Measurements from ENCODE around the gene GPC3.
"Not testable (repeated sequence)": the region's sequence is repeated elsewhere in the genome, so short reads cannot be mapped to it uniquely, and the experiment has no call there.

GPC3 gene

DNA sequence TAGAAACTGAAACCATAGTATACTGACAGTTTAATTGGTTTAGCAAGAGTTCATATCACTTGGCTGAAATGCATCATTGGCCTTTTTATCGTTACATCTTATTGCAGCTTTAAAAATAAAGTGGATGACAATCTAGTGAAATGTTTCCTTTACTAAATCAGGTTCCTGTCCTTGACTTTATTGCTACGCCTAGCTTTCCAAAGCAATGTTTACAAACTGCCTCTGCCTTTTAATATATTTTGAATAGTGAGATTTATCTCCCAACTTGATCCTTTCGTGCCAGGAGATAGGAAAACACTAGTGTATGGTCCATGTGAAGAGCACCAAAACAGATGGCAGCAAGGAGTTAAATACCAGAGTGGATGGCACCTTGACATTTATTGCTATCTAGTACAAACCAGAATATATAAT is 67.0 kb downstream of the GPC3 start:
- Histone ChIP-seq H3K9me3 (ENCODE audit: control insufficient read depth, insufficient read depth, low read length) (no peaks in the 10 kb centered on the region), H3K36me3 (ENCODE audit: insufficient read depth, low read length) (no peaks in the 10 kb centered on the region), H3K4me1 (ENCODE audit: insufficient read depth, low read length) (peaks cover 22% of the 10 kb centered on the region), H3K9ac (ENCODE audit: low read depth, low read length) (no peak overlapping the region)

DNA sequence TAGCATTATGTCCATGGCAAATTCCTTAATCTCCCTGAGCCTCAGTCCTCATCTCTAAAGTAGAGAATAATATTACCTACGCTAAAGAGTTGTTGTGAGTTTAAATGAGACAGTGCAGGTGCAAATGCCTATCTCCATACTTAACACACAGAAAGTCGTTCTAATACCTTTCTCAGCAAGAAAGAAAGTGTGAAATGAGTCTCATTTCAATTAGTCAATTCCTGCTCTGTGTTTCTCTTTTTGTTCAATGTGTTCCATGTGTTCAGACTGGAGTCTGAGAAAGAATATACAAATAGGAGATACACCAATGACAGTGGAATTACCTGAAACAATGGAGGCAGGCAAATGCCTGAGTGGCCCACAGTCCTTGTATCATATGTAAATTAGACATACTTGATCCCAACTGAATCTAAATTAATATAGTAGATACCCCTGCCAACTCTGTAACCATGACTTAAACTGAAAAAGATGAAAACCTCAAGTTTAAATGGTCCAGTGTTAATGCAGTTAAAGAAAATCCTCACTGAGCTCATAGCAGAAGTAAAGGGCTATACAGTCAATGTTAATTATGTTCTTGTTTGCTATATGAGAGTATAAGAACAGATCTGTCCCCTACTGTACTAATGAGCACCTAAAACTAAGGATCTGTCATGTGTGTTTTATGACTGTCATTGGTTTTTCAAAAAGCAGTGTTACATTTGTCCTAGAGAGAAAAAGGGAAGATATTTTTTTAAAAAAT is 68.2 kb downstream of the GPC3 start:
- Histone ChIP-seq H3K4me1 (ENCODE audit: insufficient read depth, low read length) (peaks cover 22% of the 10 kb centered on the region), H3K36me3 (ENCODE audit: insufficient read depth, low read length) (no peaks in the 10 kb centered on the region), H3K9me3 (ENCODE audit: control insufficient read depth, insufficient read depth, low read length) (no peaks in the 10 kb centered on the region), H3K9ac (ENCODE audit: low read depth, low read length) (no peak overlapping the region)

DNA sequence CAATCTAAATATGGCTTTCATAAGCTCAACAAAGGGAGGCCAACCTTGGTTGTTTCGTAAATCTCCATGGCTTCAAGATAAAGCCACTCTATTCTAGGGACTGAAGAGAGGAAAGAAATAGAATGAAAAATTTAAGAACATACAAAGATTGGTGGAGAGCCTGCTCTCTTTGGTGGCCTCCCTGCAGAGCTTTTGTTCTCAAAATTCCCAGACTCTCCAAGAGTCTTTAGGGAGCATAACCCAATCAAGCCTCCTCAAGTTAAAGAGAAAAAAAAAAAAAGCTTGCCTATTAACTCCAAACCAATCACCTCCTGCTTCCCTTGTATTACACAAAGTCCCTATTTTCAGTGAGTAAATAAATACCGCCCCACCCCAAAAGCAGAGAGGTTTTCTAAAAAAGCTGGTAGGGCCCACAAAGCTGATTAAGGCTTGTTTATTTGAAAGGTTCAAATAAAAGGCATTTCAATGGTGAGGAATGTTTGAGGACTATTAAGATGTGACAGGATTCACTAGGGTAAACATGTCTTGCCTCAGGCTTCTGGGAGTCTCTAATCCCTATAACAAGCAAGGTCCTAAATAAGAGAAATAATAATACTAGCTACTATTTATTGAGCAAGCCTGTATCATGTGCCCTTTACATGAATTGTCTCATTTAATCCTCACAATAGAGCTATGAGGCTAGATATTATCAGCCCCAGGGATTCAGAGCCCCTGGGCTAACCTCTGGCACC is 71.6 kb downstream of the GPC3 start:
- H3K4me1 ChIP-seq (ENCODE audit: insufficient read depth, low read length), result peaks cover 24% of the 10 kb centered on the region
- H3K36me3 ChIP-seq (ENCODE audit: insufficient read depth, low read length), result no peaks in the 10 kb centered on the region
- no peak overlapping the region for H3K9ac ChIP-seq (ENCODE audit: low read depth, low read length)
- no peaks in the 10 kb centered on the region for H3K9me3 ChIP-seq (ENCODE audit: control insufficient read depth, insufficient read depth, low read length)

DNA sequence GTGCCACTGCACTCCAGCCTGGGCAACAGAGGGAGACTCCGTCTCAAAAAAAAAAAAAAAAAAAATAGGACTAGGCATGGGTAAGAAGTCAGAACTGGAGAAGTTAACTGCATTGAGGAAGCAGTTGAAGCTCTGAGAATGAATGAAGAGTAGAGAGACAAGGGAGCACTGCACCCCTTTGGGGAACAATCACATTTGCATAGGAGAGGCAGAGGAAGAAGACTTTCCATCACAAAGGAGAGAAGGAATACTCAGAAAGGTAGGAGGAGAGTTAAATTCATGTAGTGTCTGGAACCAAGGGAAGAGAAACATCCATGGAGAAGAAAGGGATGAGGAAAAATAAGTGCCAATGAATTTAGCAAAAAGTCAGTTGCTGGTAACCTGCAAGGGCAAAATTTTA is 72.4 kb downstream of the GPC3 start:
- Histone ChIP-seq H3K9ac (ENCODE audit: low read depth, low read length) (no peak overlapping the region), H3K4me1 (ENCODE audit: insufficient read depth, low read length) (peaks cover 24% of the 10 kb centered on the region), H3K9me3 (ENCODE audit: control insufficient read depth, insufficient read depth, low read length) (no peaks in the 10 kb centered on the region), H3K36me3 (ENCODE audit: insufficient read depth, low read length) (no peaks in the 10 kb centered on the region)

DNA sequence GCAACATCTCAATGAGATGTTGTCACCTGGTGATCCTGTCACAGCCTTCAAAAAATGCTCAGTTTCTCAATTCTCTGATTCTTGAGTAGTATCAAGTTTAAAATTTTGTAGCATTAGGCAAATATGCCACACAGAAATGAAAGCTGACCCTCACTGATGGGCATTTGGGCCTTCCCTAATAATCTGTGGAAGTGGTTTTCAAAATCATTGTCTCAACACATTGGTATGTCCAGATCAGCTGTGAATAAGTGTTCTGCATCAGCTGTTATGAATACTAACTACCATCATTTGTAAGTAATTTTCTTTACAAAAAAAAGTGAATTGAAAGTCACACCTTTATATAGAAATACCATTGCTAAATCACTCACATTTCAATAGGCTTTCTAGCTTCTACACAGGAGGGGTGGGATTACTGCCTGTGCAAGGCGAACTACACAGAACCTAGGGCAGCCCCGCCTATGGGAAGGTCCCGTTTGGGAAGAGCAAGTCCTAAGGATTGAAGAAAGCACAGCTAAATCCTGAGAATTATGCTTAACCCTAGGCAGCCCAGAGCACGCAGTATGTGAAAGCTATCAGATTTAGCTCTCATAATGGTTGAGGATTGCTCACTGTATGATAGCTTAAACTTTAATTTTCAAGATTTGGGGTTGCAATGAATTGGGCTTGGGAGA is 73.4 kb downstream of the GPC3 start:
- no peaks in the 10 kb centered on the region for H3K9me3 ChIP-seq (ENCODE audit: control insufficient read depth, insufficient read depth, low read length)
- no peak overlapping the region for H3K9ac ChIP-seq (ENCODE audit: low read depth, low read length)
- H3K4me1 ChIP-seq (ENCODE audit: insufficient read depth, low read length), result peaks cover 24% of the 10 kb centered on the region
- H3K36me3 ChIP-seq (ENCODE audit: insufficient read depth, low read length), result no peaks in the 10 kb centered on the region

DNA sequence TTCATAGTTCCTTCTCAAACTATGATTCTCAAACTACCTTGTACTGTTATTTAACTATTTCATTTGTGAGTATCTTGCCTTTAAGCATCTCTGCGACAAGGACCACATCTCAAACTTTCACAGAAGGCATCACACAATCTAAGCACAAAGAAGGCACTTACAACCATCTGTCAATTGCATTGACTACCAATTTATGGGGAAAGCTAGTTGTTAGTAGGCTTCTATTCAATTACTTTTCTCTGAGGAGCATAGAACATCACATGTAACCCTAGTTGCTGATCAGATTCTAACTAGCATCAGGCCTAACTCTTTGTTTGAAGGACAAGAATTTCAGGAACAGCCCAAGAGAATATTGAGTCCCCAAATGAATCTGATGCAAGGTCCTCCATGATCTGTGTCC is 74.9 kb downstream of the GPC3 start:
- Histone ChIP-seq H3K9ac (ENCODE audit: low read depth, low read length) (no peak overlapping the region), H3K4me1 (ENCODE audit: insufficient read depth, low read length) (peaks cover 24% of the 10 kb centered on the region), H3K9me3 (ENCODE audit: control insufficient read depth, insufficient read depth, low read length) (no peaks in the 10 kb centered on the region), H3K36me3 (ENCODE audit: insufficient read depth, low read length) (no peaks in the 10 kb centered on the region)

DNA sequence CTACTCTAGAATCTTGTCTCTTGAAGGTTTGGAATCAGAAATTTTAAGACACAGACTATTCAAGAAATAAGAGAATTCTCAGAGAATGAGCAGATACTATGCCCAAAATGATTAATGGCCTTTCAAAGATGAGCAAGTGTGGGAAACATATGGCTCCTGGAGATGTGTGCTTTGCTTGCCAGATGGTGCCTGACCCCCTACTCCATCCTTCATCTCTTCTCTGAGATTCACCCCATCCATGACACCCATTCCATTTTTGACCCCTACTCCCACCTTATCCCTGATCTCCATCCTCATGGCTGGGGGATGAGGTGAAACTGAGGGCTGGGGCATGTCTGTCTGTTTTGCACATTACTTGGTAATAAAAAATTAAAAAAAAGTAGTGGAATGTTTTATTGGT is 75.5 kb downstream of the GPC3 start:
- H3K9ac ChIP-seq (ENCODE audit: low read depth, low read length), result no peak overlapping the region
- no peaks in the 10 kb centered on the region for H3K9me3 ChIP-seq (ENCODE audit: control insufficient read depth, insufficient read depth, low read length)
- H3K36me3 ChIP-seq (ENCODE audit: insufficient read depth, low read length), result no peaks in the 10 kb centered on the region
- H3K4me1 ChIP-seq (ENCODE audit: insufficient read depth, low read length), result peaks cover 24% of the 10 kb centered on the region

DNA sequence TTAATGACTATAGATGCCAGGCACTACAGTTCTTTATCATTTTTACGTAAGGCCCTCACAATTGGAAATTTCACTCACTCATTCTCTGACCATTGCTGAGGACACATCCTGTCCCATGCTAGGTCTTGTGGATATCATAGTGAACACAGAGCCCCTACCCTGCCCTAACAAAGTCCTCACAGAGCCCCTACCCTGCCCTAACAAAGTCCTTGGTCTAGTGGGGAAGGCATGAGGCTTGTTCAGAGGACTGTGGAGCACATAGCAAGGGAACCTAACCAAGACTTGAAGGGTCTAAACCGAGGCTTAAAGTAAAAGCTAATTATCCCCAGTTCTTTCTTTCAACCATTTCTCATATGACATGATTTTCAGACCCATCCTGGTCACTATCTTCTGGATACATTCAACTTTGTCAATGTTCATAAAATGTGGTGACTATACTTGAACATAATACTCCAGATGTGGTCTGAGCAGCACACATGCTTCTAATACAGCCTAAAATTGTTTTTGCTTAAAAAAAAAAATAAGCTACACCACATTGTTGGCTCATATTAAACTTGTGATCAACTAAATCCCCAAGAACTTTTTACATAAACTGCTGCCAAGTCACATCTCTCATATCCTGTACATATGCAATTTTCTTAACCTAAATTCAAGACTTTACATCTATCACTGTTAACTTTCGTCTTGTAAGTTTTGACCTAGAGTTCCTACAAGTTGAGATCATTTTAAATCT is 77.0 kb downstream of the GPC3 start:
- Histone ChIP-seq H3K9ac (ENCODE audit: low read depth, low read length) (no peak overlapping the region), H3K9me3 (ENCODE audit: control insufficient read depth, insufficient read depth, low read length) (no peaks in the 10 kb centered on the region), H3K36me3 (ENCODE audit: insufficient read depth, low read length) (no peaks in the 10 kb centered on the region), H3K4me1 (ENCODE audit: insufficient read depth, low read length) (peaks cover 13% of the 10 kb centered on the region)

DNA sequence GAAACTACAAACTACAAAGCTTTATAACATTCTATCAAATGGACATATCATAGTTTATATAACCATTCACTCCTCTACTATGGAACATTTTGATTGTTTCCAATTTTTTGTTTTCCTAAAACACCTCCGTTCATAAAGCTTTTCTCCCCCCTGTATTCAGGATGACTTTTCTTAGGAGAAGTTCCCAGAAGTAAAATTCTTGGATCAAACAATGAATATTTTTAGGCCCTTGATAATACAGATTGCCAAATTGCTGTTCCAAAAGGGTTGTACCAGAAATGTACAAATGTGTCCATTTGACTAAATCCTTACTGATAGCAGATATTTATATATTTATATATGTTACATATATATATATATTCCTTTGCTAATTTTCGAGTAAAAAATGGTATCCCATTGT is 77.8 kb downstream of the GPC3 start:
- H3K9ac ChIP-seq (ENCODE audit: low read depth, low read length), result no peak overlapping the region
- no peaks in the 10 kb centered on the region for H3K9me3 ChIP-seq (ENCODE audit: control insufficient read depth, insufficient read depth, low read length)
- no peaks in the 10 kb centered on the region for H3K36me3 ChIP-seq (ENCODE audit: insufficient read depth, low read length)
- H3K4me1 ChIP-seq (ENCODE audit: insufficient read depth, low read length), result peaks cover 8% of the 10 kb centered on the region

DNA sequence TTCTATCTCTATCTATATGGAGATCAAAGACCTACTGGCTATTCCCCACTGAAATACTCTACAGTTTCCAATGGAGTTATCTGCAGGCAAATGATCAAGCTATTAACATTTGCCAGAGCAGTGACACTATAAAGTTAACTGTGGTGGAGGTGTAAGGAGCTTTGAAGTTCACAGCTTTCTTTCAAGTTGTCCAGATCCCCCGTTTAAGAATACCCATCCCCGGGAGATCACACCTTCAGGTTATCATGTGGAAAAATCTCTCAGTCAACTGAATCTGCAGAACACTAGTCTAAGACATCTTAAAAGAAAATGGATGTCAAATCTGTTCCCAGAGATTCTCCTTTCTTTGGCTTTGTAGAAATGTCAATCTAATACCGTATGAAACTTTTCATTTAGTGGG is 80.1 kb downstream of the GPC3 start:
- no peaks in the 10 kb centered on the region for H3K36me3 ChIP-seq (ENCODE audit: insufficient read depth, low read length)
- no peaks in the 10 kb centered on the region for H3K9me3 ChIP-seq (ENCODE audit: control insufficient read depth, insufficient read depth, low read length)
- no peak overlapping the region for H3K9ac ChIP-seq (ENCODE audit: low read depth, low read length)
- H3K4me1 ChIP-seq (ENCODE audit: insufficient read depth, low read length), result no peaks in the 10 kb centered on the region

DNA sequence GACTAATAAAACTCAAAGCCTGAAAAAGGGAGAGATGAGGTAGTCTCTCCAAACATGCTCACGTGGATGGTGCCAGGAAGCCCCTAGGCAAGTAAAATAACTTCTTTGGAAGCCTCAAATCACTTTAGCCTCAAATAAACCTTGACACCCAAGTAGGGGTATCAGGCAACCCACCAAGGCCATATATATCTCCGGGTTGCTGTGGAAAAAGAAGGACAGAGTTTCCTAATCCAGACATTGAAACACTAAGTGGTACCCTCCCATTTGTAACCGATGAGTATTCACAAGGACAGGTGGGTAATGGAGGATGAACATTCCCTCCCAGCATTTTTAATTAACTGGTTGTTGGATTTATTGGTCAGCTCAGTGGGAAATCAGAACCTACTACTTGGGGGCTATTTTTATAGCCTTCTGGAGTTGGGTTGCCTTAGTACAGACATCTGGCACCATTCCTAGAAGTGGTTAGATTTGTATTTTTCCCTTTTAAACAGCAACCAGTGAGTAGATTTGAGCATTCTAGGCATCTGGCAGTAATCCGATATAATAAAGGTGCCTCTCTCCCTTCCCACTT is 87.7 kb downstream of the GPC3 start:
- no peaks in the 10 kb centered on the region for H3K36me3 ChIP-seq (ENCODE audit: insufficient read depth, low read length)
- H3K9me3 ChIP-seq (ENCODE audit: control insufficient read depth, insufficient read depth, low read length), result no peaks in the 10 kb centered on the region
- H3K9ac ChIP-seq (ENCODE audit: low read depth, low read length), result no peak overlapping the region
- 0 out of 2 replicates have a peak, but pooled peaks cover under 1% of the 10 kb centered on the region for H3K4me1 ChIP-seq (ENCODE audit: insufficient read depth, low read length)

DNA sequence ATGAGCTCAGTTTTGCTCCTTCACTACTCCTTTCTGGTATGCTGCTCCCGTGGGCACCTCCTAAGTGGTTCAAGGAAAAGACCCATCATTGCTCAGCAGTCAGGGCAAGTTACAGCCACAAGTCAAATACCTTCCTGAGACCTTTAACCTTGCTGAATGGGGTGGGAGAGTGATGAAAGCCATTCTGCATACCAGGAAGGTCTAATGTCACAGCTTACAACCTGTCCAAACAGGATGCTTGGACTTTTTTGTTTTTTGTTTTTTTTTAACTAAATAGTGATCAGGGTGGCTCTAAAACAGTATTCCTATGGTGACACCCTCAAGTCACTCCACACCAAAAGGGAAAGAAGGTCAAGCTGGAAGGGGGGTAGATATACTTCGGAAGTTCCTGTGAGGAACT is 93.1 kb downstream of the GPC3 start:
- Histone ChIP-seq H3K9me3 (ENCODE audit: control insufficient read depth, insufficient read depth, low read length) (no peaks in the 10 kb centered on the region), H3K36me3 (ENCODE audit: insufficient read depth, low read length) (no peaks in the 10 kb centered on the region), H3K4me1 (ENCODE audit: insufficient read depth, low read length) (peaks cover 17% of the 10 kb centered on the region), H3K9ac (ENCODE audit: low read depth, low read length) (no peak overlapping the region)

DNA sequence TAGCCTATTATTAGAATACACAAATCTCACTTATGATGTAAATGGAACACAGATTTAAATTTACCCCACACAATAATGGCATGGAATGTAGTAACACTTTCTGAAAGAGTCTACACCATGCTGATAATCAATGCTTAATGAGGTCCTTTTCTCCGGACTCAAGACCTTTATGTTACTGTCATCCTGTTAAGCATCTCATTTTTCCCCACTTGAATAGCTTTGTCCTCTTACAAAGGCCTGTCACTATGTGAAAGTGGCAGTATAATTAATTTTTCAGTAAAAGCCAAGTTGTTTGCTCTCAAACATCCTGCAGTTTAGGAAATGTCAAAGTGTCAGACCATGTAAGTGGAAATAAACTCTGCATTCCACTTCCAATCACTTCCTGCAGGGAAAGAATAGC is 96.4 kb downstream of the GPC3 start:
- Histone ChIP-seq H3K9me3 (ENCODE audit: control insufficient read depth, insufficient read depth, low read length) (no peaks in the 10 kb centered on the region), H3K9ac (ENCODE audit: low read depth, low read length) (no peak overlapping the region), H3K4me1 (ENCODE audit: insufficient read depth, low read length) (peaks cover 17% of the 10 kb centered on the region), H3K36me3 (ENCODE audit: insufficient read depth, low read length) (no peaks in the 10 kb centered on the region)

DNA sequence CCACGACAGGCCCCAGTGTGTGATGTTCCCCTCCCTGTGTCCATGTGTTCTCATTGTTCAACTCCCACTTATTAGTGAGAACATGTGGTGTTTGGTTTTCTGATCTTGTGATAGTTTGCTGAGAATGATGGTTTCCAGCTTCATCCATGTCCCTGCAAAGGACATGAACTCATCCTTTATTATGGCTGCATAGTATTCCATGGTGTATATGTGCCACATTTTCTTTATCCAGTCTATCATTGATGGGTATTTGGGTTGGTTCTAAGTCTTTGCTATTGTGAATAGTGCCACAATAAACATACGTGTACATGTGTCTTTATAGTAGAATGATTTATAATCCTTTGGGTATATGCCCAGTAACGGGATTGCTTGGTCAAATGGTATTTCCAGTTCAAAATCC is 97.3 kb downstream of the GPC3 start:
- H3K9me3 ChIP-seq (ENCODE audit: control insufficient read depth, insufficient read depth, low read length); H3K36me3 ChIP-seq (ENCODE audit: insufficient read depth, low read length); H3K9ac ChIP-seq (ENCODE audit: low read depth, low read length): not testable (repeated sequence)
- H3K4me1 ChIP-seq (ENCODE audit: insufficient read depth, low read length), result peaks cover 17% of the 10 kb centered on the region

All from ES-I3 (cell line).